ENCODE data around the gene ARHGAP12.

GRCh38 chr10:31945392-31945791 is 16.8 kb upstream of the ARHGAP12 start:
- TF ChIP-seq CTCF (IDR thresholded peaks at IDR 0.05 in 8 of 11, conservative IDR thresholded peaks at IDR 0.05 in 3 of 11) (no peak), POLR2A (IDR thresholded peaks at IDR 0.05) (no peak), POLR2AphosphoS5 (IDR thresholded peaks at IDR 0.05) (no peak)

All from spleen (tissue), 7 donors.